ENCODE data around the gene MT2A.

MT2A gene

DNA sequence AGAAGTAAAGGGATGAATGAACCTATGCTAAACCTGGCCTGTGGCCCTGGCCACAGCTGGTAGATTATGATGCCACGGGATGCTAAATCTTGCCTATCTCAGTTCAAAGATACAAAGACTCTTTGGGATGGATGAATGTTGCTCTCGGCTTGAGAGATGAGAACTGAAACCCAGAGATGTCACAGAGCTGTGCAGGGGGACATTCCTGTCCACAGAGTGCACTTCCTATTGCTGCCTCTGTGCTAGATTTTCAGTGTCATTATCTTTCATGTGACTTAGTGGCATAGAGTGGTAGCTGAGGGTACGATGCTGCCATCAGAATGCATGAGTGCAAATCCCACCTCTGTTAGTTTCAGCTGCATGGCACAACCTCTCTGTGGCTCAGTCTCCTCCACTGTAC is 21.8 kb downstream of the MT2A start:
- peak; percentile 84 for DNase-seq (ENCODE audit: low spot score)
- TF ChIP-seq CTCF (IDR thresholded peaks at IDR 0.05; ENCODE audit: extremely low read depth, missing control alignments), result no peak

GRCh38 chr16:56631197-56631596 is 22.8 kb downstream of the MT2A start:
- no peak for TF ChIP-seq CTCF (IDR thresholded peaks at IDR 0.05; ENCODE audit: extremely low read depth, missing control alignments)
- no peak for DNase-seq (ENCODE audit: low spot score)

GRCh38 chr16:56631832-56632155 is 23.4 kb downstream of the MT2A start:
- no peak for TF ChIP-seq CTCF (IDR thresholded peaks at IDR 0.05; ENCODE audit: extremely low read depth, missing control alignments)
- DNase-seq (ENCODE audit: low spot score), result no peak

- TF ChIP-seq CTCF (IDR thresholded peaks at IDR 0.05; ENCODE audit: extremely low read depth, missing control alignments), result no peak
- DNase-seq (ENCODE audit: low spot score), result no peak
Observed at GRCh38 chr16:56632156-56632847, 23.9 kb downstream of the MT2A start, which contains the start of gene MT1M. Gene MT1M, plus strand, starts transcription at chr16:56632659. Its CDS starts 73 bp downstream, at chr16:56632732.

DNA sequence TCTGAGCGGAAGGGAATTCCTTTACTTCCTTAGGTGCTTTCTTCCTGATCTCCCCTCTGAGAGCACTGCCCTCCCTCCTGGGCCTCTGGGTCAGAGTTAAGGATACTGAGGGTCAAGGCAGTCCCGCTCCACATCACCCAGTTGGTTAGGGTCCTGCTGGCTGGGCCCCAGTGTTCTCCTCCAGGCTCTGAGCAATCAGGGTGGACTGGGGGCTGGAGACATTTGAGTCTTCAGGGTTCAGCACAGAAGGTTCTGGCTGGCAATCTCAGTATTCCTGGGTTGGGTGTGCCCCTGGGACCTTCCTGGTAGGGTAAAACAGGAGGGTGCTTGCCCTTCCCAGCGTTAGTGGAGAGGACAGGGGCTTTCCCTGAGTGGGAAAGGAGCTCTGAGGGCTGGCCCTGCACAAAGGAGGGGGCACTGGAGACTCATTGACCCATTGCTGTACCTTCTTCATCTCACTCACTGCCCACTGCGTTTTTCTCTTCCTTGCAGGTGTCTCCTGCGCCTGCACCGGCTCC is 24.5 kb downstream of the MT2A start:
- no peak for DNase-seq (ENCODE audit: low spot score)
- TF ChIP-seq CTCF (IDR thresholded peaks at IDR 0.05; ENCODE audit: extremely low read depth, missing control alignments), result no peak

DNA sequence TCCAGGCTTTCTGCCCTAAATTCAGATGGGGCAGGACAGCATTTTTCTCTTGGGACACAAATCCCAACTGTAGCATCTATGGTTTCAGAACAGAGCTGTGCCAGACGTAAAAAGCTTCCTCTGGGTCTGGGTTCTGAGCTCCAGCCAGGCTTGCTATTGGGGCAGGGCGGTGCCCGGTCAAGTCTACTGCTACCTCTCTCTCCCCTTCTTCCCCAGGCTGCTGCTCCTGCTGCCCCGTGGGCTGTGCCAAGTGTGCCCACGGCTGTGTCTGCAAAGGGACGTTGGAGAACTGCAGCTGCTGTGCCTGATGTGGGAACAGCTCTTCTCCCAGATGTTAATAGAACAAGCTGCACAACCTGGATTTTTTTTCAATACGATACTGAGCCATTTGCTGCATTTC is 25.2 kb downstream of the MT2A start:
- no peak for DNase-seq (ENCODE audit: low spot score)
- no peak for TF ChIP-seq CTCF (IDR thresholded peaks at IDR 0.05; ENCODE audit: extremely low read depth, missing control alignments)

- TF ChIP-seq CTCF (IDR thresholded peaks at IDR 0.05; ENCODE audit: extremely low read depth, missing control alignments), result no peak
- DNase-seq (ENCODE audit: low spot score), result no peak
Observed at GRCh38 chr16:56634715-56635440, 26.5 kb downstream of the MT2A start.

All from GM20000 (cell line).